Measurements from ENCODE around the gene BCR. TPM values are rescaled to one million over a fixed set of nuclear protein-coding genes. Genes with fewer than 3 reads are reported as not detected.
A peak's percentile ranks its signal among the peaks of the same experiment; 100 is the strongest.

BCR gene
- total RNA-seq, 1 experiment from 2014 or later, result 77.0 TPM

- peaks cover 24 to 77% (median 71%) of the 10 kb centered on the region in 3 experiments for H3K36me3 Mint-ChIP-seq (ENCODE audit: insufficient read depth in 1 of 3, low read depth in 3 of 3)
- H3K9me3 Mint-ChIP-seq, result no peaks in the 10 kb centered on the region
- peak overlapping the region; percentile 7 to 37 (median 9); a peak in 3 of 7 replicates for H3K27ac Mint-ChIP-seq
- no peak overlapping the region for H2AFZ ChIP-seq (ENCODE audit: low read length)
- no peak overlapping the region for H4K91ac ChIP-seq (ENCODE audit: insufficient read length, low read depth, low read length)
- H3K9me3 ChIP-seq (ENCODE audit: control insufficient read depth, low read depth, low read length), result no peaks in the 10 kb centered on the region
- no peaks in the 10 kb centered on the region for H3K27me3 Mint-ChIP-seq (ENCODE audit: low read depth)
- no peak overlapping the region for H3K9ac ChIP-seq (ENCODE audit: extremely low read depth, insufficient read length, low read length)
- no peak overlapping the region for H4K5ac ChIP-seq (ENCODE audit: insufficient read length, low read depth, low read length)
- H3K4me1 Mint-ChIP-seq, result peaks cover under 1 to 2% of the 10 kb centered on the region in 2 experiments; a peak in 2 of 4 replicates
- H3K14ac ChIP-seq (ENCODE audit: insufficient read depth, low read length), result no peak overlapping the region
- no peak for TF ChIP-seq CTCF (conservative IDR thresholded peaks at IDR 0.05)
- H3K23me2 ChIP-seq (ENCODE audit: insufficient read length, low read depth, low read length, poor library complexity, severe bottlenecking), result no peaks in the 10 kb centered on the region
- no peak overlapping the region for H3K4me2 ChIP-seq (ENCODE audit: insufficient read depth, insufficient read length, low read length)
- no peak overlapping the region for H3K27ac ChIP-seq (ENCODE audit: insufficient read length, low read depth, low read length)
- H3K79me2 ChIP-seq (ENCODE audit: insufficient read depth, low read length), result no peaks in the 10 kb centered on the region
- no peak overlapping the region for H3K23ac ChIP-seq (ENCODE audit: insufficient read length, low read depth, low read length)
- H3K4me1 ChIP-seq (ENCODE audit: insufficient read depth, low read length), result no peaks in the 10 kb centered on the region
- H2BK5ac ChIP-seq (ENCODE audit: insufficient read length, low read length), result no peak overlapping the region
- H3T11ph ChIP-seq (ENCODE audit: low read length), result no peak overlapping the region
- H3K56ac ChIP-seq (ENCODE audit: insufficient read length, low read depth, low read length), result no peak overlapping the region
- H2AK5ac ChIP-seq (ENCODE audit: insufficient read length, low read length), result no peak overlapping the region
- H3K4ac ChIP-seq (ENCODE audit: low read depth, low read length), result no peak overlapping the region
- H4K20me1 ChIP-seq (ENCODE audit: control insufficient read depth, insufficient read depth, insufficient read length), result no peaks in the 10 kb centered on the region
- no peak overlapping the region for H2BK120ac ChIP-seq (ENCODE audit: low read depth, low read length, poor library complexity, severe bottlenecking)
- no peak overlapping the region for H2BK20ac ChIP-seq (ENCODE audit: low read depth, low read length, poor library complexity, severe bottlenecking)
- H4K8ac ChIP-seq (replicated peaks; ENCODE audit: insufficient read length, low read depth, low read length), result no peak overlapping the region
- no CpG with 5 or more reads among the region's 14 CpGs for WGBS (ENCODE audit: extremely low coverage, insufficient read length, low lambda C conversion rate)
- H3K18ac ChIP-seq (ENCODE audit: insufficient read length, low read depth, low read length), result no peak overlapping the region
- H3K27me3 ChIP-seq (ENCODE audit: insufficient read depth, low read length), result no peaks in the 10 kb centered on the region
- no peak overlapping the region for H2BK12ac ChIP-seq (ENCODE audit: insufficient read length, low read depth, low read length)
- H3K79me1 ChIP-seq (ENCODE audit: insufficient read depth, low read depth, low read length, poor library complexity, severe bottlenecking), result no peaks in the 10 kb centered on the region
- DNase-seq, result no peak
- no peak overlapping the region for H3K4me3 Mint-ChIP-seq
- H2BK15ac ChIP-seq (ENCODE audit: low read depth, low read length), result no peak overlapping the region
These were observed 95.4 kb downstream of the BCR start for GRCh38 chr22:23275751-23276150.
